H1 (cell line): ENCODE measurements around the gene ZBTB38. TPM values are rescaled to one million over a fixed set of nuclear protein-coding genes. Genes with fewer than 3 reads are reported as not detected.

Source experiments
- CTCF ChIA-PET: fragments of 300-600 bp; sonication (Branson Sonifier 250); formaldehyde crosslinking; loops from one replicate; lab custom pipeline; 2021; ENCODE audit not compliant: partially characterized antibody; lab: Charles Lee
- POLR2A ChIA-PET: fragments of 300-600 bp; sonication (Branson Sonifier 250); formaldehyde crosslinking; loops from one replicate; lab custom pipeline; 2021; ENCODE audit warnings: inconsistent platforms; ENCODE audit not compliant: partially characterized antibody; lab: Charles Lee
- DNase-seq, 2 experiments: peaks; one replicate each; pipeline versions ENCODE4 v3.0.0 to v3.0.0-alpha.2; 2010 to 2022; ENCODE audit warnings: low spot score in 2 of 2, low read depth in 1 of 2, mixed read lengths in 1 of 2
- FAIRE-seq: peaks from 2 replicates; lab custom pipeline; 2011; peaks lifted over from hg19 to GRCh38; lab: Jason Lieb, UNC
- H2AFZ ChIP-seq: 2 replicates; pipeline ENCODE4 v1.8.1; 2012; ENCODE audit warnings: low read length, inconsistent platforms
- H2AK5ac ChIP-seq: 2 replicates; pipeline ENCODE4 v1.6.1; 2013; ENCODE audit warnings: low read depth, low read length
- H2BK120ac ChIP-seq: replicated peaks from 2 replicates; pipeline ENCODE3; 2013; ENCODE audit warnings: low read depth, low read length, inconsistent platforms
- H2BK12ac ChIP-seq: 2 replicates; pipeline ENCODE4 v1.6.1; 2013; ENCODE audit warnings: low read depth, low read length
- H2BK15ac ChIP-seq: 2 replicates; pipeline ENCODE4 v1.6.1; 2013; ENCODE audit warnings: low read length
- H2BK20ac ChIP-seq: 2 replicates; pipeline ENCODE4 v1.6.1; 2013; ENCODE audit warnings: low read length
- H2BK5ac ChIP-seq: 2 replicates; pipeline ENCODE4 v1.6.1; 2013; ENCODE audit warnings: low read depth, low read length
- H3K14ac ChIP-seq: 2 replicates; pipeline ENCODE4 v1.6.1; 2013; ENCODE audit warnings: inconsistent platforms; ENCODE audit not compliant: insufficient read length
- H3K18ac ChIP-seq: 2 replicates; pipeline ENCODE4 v1.6.1; 2013; ENCODE audit warnings: low read length; ENCODE audit errors: extremely low read depth
- H3K23ac ChIP-seq: 2 replicates; pipeline ENCODE4 v1.6.1; 2013; ENCODE audit warnings: inconsistent platforms; ENCODE audit not compliant: insufficient read length
- H3K23me2 ChIP-seq: 2 replicates; pipeline ENCODE4 v1.6.1; 2013; ENCODE audit warnings: low read depth, low read length
- H3K27ac ChIP-seq: 2 replicates; pipeline ENCODE4 v1.6.1; 2011; ENCODE audit warnings: low read depth, low read length, inconsistent platforms
- H3K27me3 ChIP-seq, 4 experiments: replicated peaks in 1 of 4; 1 replicate in 1 of 4; 2 replicates in 3 of 4; pipeline versions ENCODE4 v1.6.1 to v1.8.1; 2011 to 2013; ENCODE audit warnings: low read length in 3 of 4, mild to moderate bottlenecking in 3 of 4, inconsistent platforms in 2 of 4, mixed read lengths in 2 of 4, moderate library complexity in 1 of 4; ENCODE audit not compliant: control insufficient read depth in 3 of 4, insufficient read depth in 3 of 4; ENCODE audit errors: extremely low read depth in 1 of 4
- H3K36me3 ChIP-seq, 4 experiments: 2 replicates each; pipeline versions ENCODE4 v1.6.1 to v1.8.1; 2011 to 2013; ENCODE audit warnings: mild to moderate bottlenecking in 4 of 4, low read length in 3 of 4, moderate library complexity in 2 of 4, control low read depth in 1 of 4, inconsistent platforms in 1 of 4; ENCODE audit not compliant: insufficient read depth in 4 of 4, control insufficient read depth in 2 of 4
- H3K4ac ChIP-seq: replicated peaks from 2 replicates; pipeline ENCODE3; 2013; ENCODE audit warnings: low read length, low read depth, mixed read lengths, inconsistent platforms; ENCODE audit not compliant: insufficient read length
- H3K4me1 ChIP-seq, 4 experiments: replicated peaks in 1 of 4; 1 replicate in 1 of 4; 2 replicates in 3 of 4; pipeline versions ENCODE4 v1.6.1 to v1.8.1; 2011 to 2013; ENCODE audit warnings: low read length in 3 of 4, inconsistent platforms in 2 of 4, mixed read lengths in 1 of 4; ENCODE audit not compliant: insufficient read depth in 4 of 4, control insufficient read depth in 3 of 4
- H3K4me2 ChIP-seq, 2 experiments: 2 replicates each; pipeline versions ENCODE4 v1.6.1 to v1.8.1; 2011 to 2013; ENCODE audit warnings: low read depth in 2 of 2, low read length in 2 of 2, control low read depth in 1 of 2, inconsistent platforms in 1 of 2, mild to moderate bottlenecking in 1 of 2; ENCODE audit not compliant: insufficient read depth in 1 of 2
- H3K4me3 ChIP-seq, 4 experiments: fragments of 200-600, 300-600 bp in 1 of 4; sonication (generic), shearing (Covaris generic), sonication (Bioruptor Twin) in 1 of 4; 2 replicates each; pipeline versions ENCODE4 v1.5.1 to v1.8.1; 2011 to 2016; ENCODE audit warnings: low read length in 4 of 4, low read depth in 3 of 4, control low read depth in 2 of 4, inconsistent platforms in 2 of 4, mild to moderate bottlenecking in 2 of 4, mixed read lengths in 1 of 4, moderate library complexity in 1 of 4; ENCODE audit not compliant: insufficient read depth in 2 of 4; ENCODE audit errors: extremely low read depth in 1 of 4
- H3K56ac ChIP-seq: replicated peaks from 2 replicates; pipeline ENCODE3; 2013; ENCODE audit warnings: low read depth, mild to moderate bottlenecking, mixed read lengths, low read length, inconsistent platforms; ENCODE audit not compliant: insufficient read length
- H3K79me1 ChIP-seq: 2 replicates; pipeline ENCODE4 v1.6.1; 2013; ENCODE audit warnings: low read depth, low read length, control low read depth
- H3K79me2 ChIP-seq, 2 experiments: 2 replicates each; pipeline versions ENCODE4 v1.6.1 to v1.8.1; 2012 to 2013; ENCODE audit warnings: low read length in 2 of 2, mild to moderate bottlenecking in 2 of 2, inconsistent platforms in 1 of 2; ENCODE audit not compliant: insufficient read depth in 2 of 2, control insufficient read depth in 1 of 2
- H3K9ac ChIP-seq, 4 experiments: replicated peaks in 1 of 4; 1 replicate in 1 of 4; 2 replicates in 3 of 4; pipeline versions ENCODE4 v1.6.1 to v1.8.1; 2011 to 2013; ENCODE audit warnings: low read depth in 3 of 4, low read length in 3 of 4, control low read depth in 2 of 4, mild to moderate bottlenecking in 2 of 4, moderate library complexity in 2 of 4, inconsistent platforms in 1 of 4; ENCODE audit errors: extremely low read depth in 1 of 4
- H3K9me3 ChIP-seq, 2 experiments: 2 replicates each; pipeline versions ENCODE4 v1.6.1 to v1.8.1; 2012 to 2013; ENCODE audit warnings: mild to moderate bottlenecking in 2 of 2, moderate library complexity in 2 of 2, control low read depth in 1 of 2, inconsistent platforms in 1 of 2, low read depth in 1 of 2, low read length in 1 of 2, mixed read lengths in 1 of 2; ENCODE audit not compliant: insufficient read depth in 2 of 2
- H4K20me1 ChIP-seq, 2 experiments: replicated peaks in 1 of 2; 2 replicates each; pipeline versions ENCODE3 to v1.8.1; 2011 to 2013; ENCODE audit warnings: inconsistent platforms in 2 of 2, low read length in 2 of 2, mild to moderate bottlenecking in 1 of 2; ENCODE audit not compliant: insufficient read depth in 2 of 2, control insufficient read depth in 1 of 2
- H4K5ac ChIP-seq: 2 replicates; pipeline ENCODE4 v1.6.1; 2013; ENCODE audit warnings: low read length, low read depth, mixed read lengths, inconsistent platforms; ENCODE audit not compliant: insufficient read length
- H4K8ac ChIP-seq: 2 replicates; pipeline ENCODE4 v1.8.0; 2013; ENCODE audit warnings: mild to moderate bottlenecking, moderate library complexity, low read length, inconsistent platforms; ENCODE audit not compliant: insufficient read depth; ENCODE audit errors: extremely low read depth
- H4K91ac ChIP-seq: replicated peaks from 2 replicates; pipeline ENCODE3; 2013; ENCODE audit warnings: low read length, mixed read lengths, inconsistent platforms; ENCODE audit not compliant: insufficient read length
- CHD1 ChIP-seq: IDR thresholded peaks from 2 replicates; pipeline ENCODE4 v1.6.1; 2012; ENCODE audit warnings: low read depth, low read length, improper control_type of control experiment
- CREB1 ChIP-seq: IDR thresholded peaks from 2 replicates; pipeline ENCODE4 v1.6.1; 2012; ENCODE audit warnings: inconsistent platforms
- CTCF ChIP-seq, 3 experiments: IDR thresholded peaks; 1 replicate in 2 of 3; 2 replicates in 1 of 3; pipeline versions ENCODE4 v1.5.1 to v1.6.1; 2011; ENCODE audit warnings: low read length in 3 of 3, mild to moderate bottlenecking in 3 of 3, inconsistent platforms in 2 of 3, low read depth in 1 of 3, moderate library complexity in 1 of 3; ENCODE audit not compliant: insufficient read depth in 1 of 3; ENCODE audit errors: control extremely low read depth in 1 of 3
- E2F6 ChIP-seq: IDR thresholded peaks from 2 replicates; pipeline ENCODE4 v1.6.1; 2012; ENCODE audit warnings: inconsistent platforms
- EZH2 ChIP-seq: fragments of 200-600 bp; sonication (generic); IDR thresholded peaks from 2 replicates; pipeline ENCODE4 v1.7.1; 2012; ENCODE audit warnings: low read depth, mild to moderate bottlenecking, moderate library complexity, low read length, inconsistent platforms; ENCODE audit not compliant: severe bottlenecking
- JUND ChIP-seq: IDR thresholded peaks from 2 replicates; pipeline ENCODE4 v1.6.1; 2011; ENCODE audit warnings: mild to moderate bottlenecking, improper control_type of control experiment, low read length
- RAD21 ChIP-seq, 2 experiments: IDR thresholded peaks in 1 of 2; conservative IDR thresholded peaks in 1 of 2; 2 replicates each; pipeline ENCODE4 v1.6.1; 2011; ENCODE audit warnings: low read depth in 2 of 2, low read length in 2 of 2, improper control_type of control experiment in 1 of 2, inconsistent platforms in 1 of 2, mild to moderate bottlenecking in 1 of 2, moderate library complexity in 1 of 2
- SP4 ChIP-seq: IDR thresholded peaks from 2 replicates; pipeline ENCODE4 v1.6.1; 2012; ENCODE audit warnings: low read length, inconsistent platforms
- TAF1 ChIP-seq: IDR thresholded peaks from 2 replicates; pipeline ENCODE4 v1.6.1; 2011; ENCODE audit warnings: mild to moderate bottlenecking, low read depth, low read length
- TBP ChIP-seq: IDR thresholded peaks from 2 replicates; pipeline ENCODE4 v1.6.1; 2011; ENCODE audit warnings: low read depth, low read length, improper control_type of control experiment
- WGBS, 2 experiments: shearing (Covaris generic) in 1 of 2; methylation state at CpG; one replicate each; pipeline versions ENCODE4 v1.1.6 to v1.1.7; 2013 to 2015; ENCODE audit warnings: low lambda C conversion rate in 2 of 2, mixed read lengths in 2 of 2, inconsistent platforms in 1 of 2, low coverage in 1 of 2, missing lambda C conversion rate in 1 of 2; ENCODE audit not compliant: insufficient replicate concordance in 2 of 2, insufficient coverage in 1 of 2, insufficient read length in 1 of 2; ENCODE audit errors: extremely low coverage in 1 of 2, missing lambda C conversion rate in 1 of 2; 5-methylcytosine and 5-hydroxymethylcytosine counted together
- polyA plus RNA-seq, 7 experiments: library from polyadenylated mRNA; depleted of rRNA in 3 of 7; stranded (reverse) in 5 of 7; unstranded in 2 of 7; fragments of >200 nt in 5 of 7; fragments of 200-250 nt in 2 of 7; gene quantifications; 1 replicate in 5 of 7; 2 replicates in 1 of 7; 4 replicates in 1 of 7; pipeline versions ENCODE4 v1.2.1 to v1.2.3, GENCODE V29; 2011 to 2013; ENCODE audit warnings: missing spikeins in 2 of 7, mixed read lengths in 2 of 7
- total RNA-seq: library from RNA; stranded (reverse); fragmentation: NEBNext Ultra II Directional; extraction: Animal tissue kit (Norgen Biotek cat#: 25700); gene quantifications from 2 replicates; pipeline ENCODE4 v1.2.1, GENCODE V29; 2021

The ZBTB38 gene
- total and polyA plus RNA-seq, 2 of the 8 experiments (the other 6 are each of a cell fraction or from before 2014, with no cell fraction given): 4.4 to 10.5 TPM

GRCh38 chr3:141379250-141379966 is 11.1 kb downstream of the ZBTB38 start:
- Histone ChIP-seq H4K5ac (no peak overlapping the region), H3K56ac (no peak overlapping the region), H2AK5ac (no peak overlapping the region), H3K79me1 (no peaks in the 10 kb centered on the region; the same call in 1 of the 2 replicates), H2BK120ac (no peak overlapping the region), H4K20me1 (no peaks in the 10 kb centered on the region), H2BK12ac (no peak overlapping the region), H3K4me2 (no peak overlapping the region), H3K4me1 (peaks cover 0 to 6% (median 4%) of the 10 kb centered on the region in 4 experiments; a peak in 5 of 7 replicates), H4K91ac (no peak overlapping the region), H2AFZ (no peak overlapping the region), H2BK15ac (no peak overlapping the region), H3K4ac (no peak overlapping the region), H3K23ac (no peak overlapping the region), H3K14ac (no peak overlapping the region), H4K8ac (no peak overlapping the region), H3K9ac (no peak overlapping the region), H3K23me2 (no peaks in the 10 kb centered on the region), H3K36me3 (no peaks in the 10 kb centered on the region), H2BK5ac (no peak overlapping the region), H3K27me3 (no peaks in the 10 kb centered on the region), H3K18ac (no peak overlapping the region), H3K79me2 (no peaks in the 10 kb centered on the region), H3K4me3 (no peak overlapping the region), H3K27ac (no peak overlapping the region), H3K9me3 (no peaks in the 10 kb centered on the region), H2BK20ac (no peak overlapping the region)
- ChIA-PET CTCF (interaction anchor here (0.9 to 1.8 kb wide), 6 partner anchors 8 to 250 kb away, joined by 3 to 4 read pairs (median 3); no protein-coding TSS in a partner anchor), POLR2A (no interaction called here)
- DNase-seq (no peak), FAIRE-seq (no peak)
- WGBS, 2 experiments: 91% methylated on average over 12 of the region's 12 CpGs; no CpG with 5 or more reads in 1 of the 2 experiments
- no peak for TF ChIP-seq TBP
- TF ChIP-seq CREB1: no peak
- no peak for TF ChIP-seq TAF1
- no peak for TF ChIP-seq RAD21 (IDR thresholded peaks at IDR 0.05 in 1 of 2, conservative IDR thresholded peaks at IDR 0.05 in 1 of 2; ENCODE audit: low read depth in 2 of 2, low read length in 2 of 2)
- TF ChIP-seq EZH2: no peak
- TF ChIP-seq SP4: no peak
- TF ChIP-seq CTCF (IDR thresholded peaks at IDR 0.05; ENCODE audit: control extremely low read depth in 1 of 3, insufficient read depth in 1 of 3, low read depth in 1 of 3, low read length in 3 of 3): no peak
- no peak for TF ChIP-seq CHD1
- no peak for TF ChIP-seq JUND
- no peak for TF ChIP-seq E2F6
